Thyroid gland (tissue), 4 donors: ENCODE data around the gene AKR1C2. TPM values are rescaled to one million over a fixed set of nuclear protein-coding genes. Genes with fewer than 3 reads are reported as not detected.
"Not testable (repeated sequence)": the region's sequence is repeated elsewhere in the genome, so short reads cannot be mapped to it uniquely, and the experiment has no call there.

Experiments used
- DNase-seq, 2 donors: peaks; one replicate each; pipeline ENCODE4 v3.0.0-alpha.2; 2019
- H3K27ac ChIP-seq, 3 donors: fragments of 200-600 bp; sonication (generic); 1 replicate in 2 of 3; 2 replicates in 1 of 3; pipeline ENCODE4 v1.5.1; 2016 to 2019; ENCODE audit warnings: mild to moderate bottlenecking in 1 of 3, moderate library complexity in 1 of 3
- H3K27me3 ChIP-seq: fragments of 200-600 bp; sonication (generic); one replicate; pipeline ENCODE4 v1.5.1; 2019
- H3K36me3 ChIP-seq, 2 donors: fragments of 200-600 bp; sonication (generic); one replicate each; pipeline ENCODE4 v1.5.1; 2016 to 2019
- H3K4me1 ChIP-seq, 2 donors: fragments of 200-600 bp; sonication (generic); one replicate each; pipeline ENCODE4 v1.5.1; 2017 to 2019
- H3K4me3 ChIP-seq, 3 donors: fragments of 200-600 bp; sonication (generic); replicated peaks in 1 of 3; 1 replicate in 2 of 3; 2 replicates in 1 of 3; pipeline ENCODE4 v1.5.1; 2016; ENCODE audit warnings: mild to moderate bottlenecking in 1 of 3
- H3K9me3 ChIP-seq: fragments of 200-600 bp; sonication (generic); one replicate; pipeline ENCODE4 v1.5.1; 2017
- POLR2A ChIP-seq, 2 donors: fragments of 450-650 bp; IDR thresholded peaks; one replicate each; pipeline ENCODE4 v1.6.1; 2017; ENCODE audit warnings: antibody characterized with exemption in 2 of 2, mild to moderate bottlenecking in 2 of 2, moderate library complexity in 1 of 2
- whole genome bisulfite sequencing, 2 donors: methylation state at CpG; one replicate each; pipeline ENCODE4 v1.1.5; 2017; 5-methylcytosine and 5-hydroxymethylcytosine counted together
- intact Hi-C: fragments of 100-400 bp; cut with DNase I; formaldehyde crosslinking; loops from one replicate; pipeline ENCODE4 v1.15.1; 2023
- total RNA-seq, 4 donors: library from RNA; depleted of rRNA; stranded (reverse); fragments of >200 nt; gene quantifications; one replicate each; pipeline ENCODE4 v1.2.3, GENCODE V29; 2016
- TF ChIP-seq, protein P1 (sequence below), 6 experiments: fragments of 200-600 bp in 3 of 6; fragments of 450-650 bp in 3 of 6; sonication (generic) in 3 of 6; IDR thresholded peaks; one replicate each; pipeline ENCODE4 v1.5.1; 2016 to 2019; ENCODE audit warnings: antibody characterized with exemption in 6 of 6, mild to moderate bottlenecking in 2 of 6, inconsistent platforms in 1 of 6, moderate library complexity in 1 of 6

The AKR1C2 gene
- total RNA-seq, 4 donors from 2014 or later: 48.2 to 59.9 (median 53.9) TPM

DNA sequence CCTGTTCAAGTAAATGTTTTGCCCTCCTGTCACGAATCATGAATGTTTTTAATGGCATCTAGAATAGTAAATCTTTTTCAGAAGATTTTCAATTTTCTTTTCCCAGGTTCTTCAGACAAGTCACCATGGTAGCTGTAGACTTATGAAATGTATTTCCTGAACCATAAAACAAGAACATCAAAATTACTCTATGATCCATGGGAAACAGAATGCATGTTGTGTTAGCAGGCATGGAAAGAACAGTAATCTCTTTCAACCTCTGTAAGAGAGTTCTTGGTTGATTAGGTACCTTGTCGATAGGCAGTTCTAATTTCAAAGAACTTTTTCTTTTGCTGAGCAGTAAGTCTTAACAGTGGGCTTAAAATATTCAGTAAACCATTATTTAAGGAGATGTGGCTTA lies 22.9 kb downstream of the AKR1C2 start:
- Histone ChIP-seq H3K27me3 (no peaks in the 10 kb centered on the region), H3K27ac (peak overlapping the region in 2 of 3 donors; percentile 76 to 84), H3K4me1 (peaks cover 15 to 31% of the 10 kb centered on the region in 2 donors), H3K4me3 (no peak overlapping the region), H3K36me3 (peaks cover 0 to 4% of the 10 kb centered on the region in 2 donors), H3K9me3 (no peaks in the 10 kb centered on the region)
- intact Hi-C loops: loop anchor here (10.0 kb wide), 1 partner anchor 136 kb away; no protein-coding TSS in a partner anchor
- 94 to 96% methylated on average over 2 of the region's 2 CpGs for WGBS, 2 donors
- TF ChIP-seq POLR2A (IDR thresholded peaks at IDR 0.05): no peak
- TF ChIP-seq, protein P1, sequence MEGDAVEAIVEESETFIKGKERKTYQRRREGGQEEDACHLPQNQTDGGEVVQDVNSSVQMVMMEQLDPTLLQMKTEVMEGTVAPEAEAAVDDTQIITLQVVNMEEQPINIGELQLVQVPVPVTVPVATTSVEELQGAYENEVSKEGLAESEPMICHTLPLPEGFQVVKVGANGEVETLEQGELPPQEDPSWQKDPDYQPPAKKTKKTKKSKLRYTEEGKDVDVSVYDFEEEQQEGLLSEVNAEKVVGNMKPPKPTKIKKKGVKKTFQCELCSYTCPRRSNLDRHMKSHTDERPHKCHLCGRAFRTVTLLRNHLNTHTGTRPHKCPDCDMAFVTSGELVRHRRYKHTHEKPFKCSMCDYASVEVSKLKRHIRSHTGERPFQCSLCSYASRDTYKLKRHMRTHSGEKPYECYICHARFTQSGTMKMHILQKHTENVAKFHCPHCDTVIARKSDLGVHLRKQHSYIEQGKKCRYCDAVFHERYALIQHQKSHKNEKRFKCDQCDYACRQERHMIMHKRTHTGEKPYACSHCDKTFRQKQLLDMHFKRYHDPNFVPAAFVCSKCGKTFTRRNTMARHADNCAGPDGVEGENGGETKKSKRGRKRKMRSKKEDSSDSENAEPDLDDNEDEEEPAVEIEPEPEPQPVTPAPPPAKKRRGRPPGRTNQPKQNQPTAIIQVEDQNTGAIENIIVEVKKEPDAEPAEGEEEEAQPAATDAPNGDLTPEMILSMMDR (IDR thresholded peaks at IDR 0.05): no peak
- no peak for DNase-seq

GRCh38 chr10:4978870-4979269 lies 24.8 kb downstream of the AKR1C2 start:
- Histone ChIP-seq H3K36me3 (peaks cover 0 to 4% of the 10 kb centered on the region in 2 donors), H3K4me1 (peaks cover 8 to 12% of the 10 kb centered on the region in 2 donors), H3K4me3 (no peak overlapping the region), H3K27me3 (no peaks in the 10 kb centered on the region), H3K27ac (no peak overlapping the region), H3K9me3 (no peaks in the 10 kb centered on the region)
- TF ChIP-seq, protein P1 (IDR thresholded peaks at IDR 0.05): no peak
- no peak for TF ChIP-seq POLR2A (IDR thresholded peaks at IDR 0.05)
- intact Hi-C loops: no loop called here
- no peak for DNase-seq
- WGBS, 2 donors: 96 to 97% methylated on average over 4 of the region's 4 CpGs

DNA sequence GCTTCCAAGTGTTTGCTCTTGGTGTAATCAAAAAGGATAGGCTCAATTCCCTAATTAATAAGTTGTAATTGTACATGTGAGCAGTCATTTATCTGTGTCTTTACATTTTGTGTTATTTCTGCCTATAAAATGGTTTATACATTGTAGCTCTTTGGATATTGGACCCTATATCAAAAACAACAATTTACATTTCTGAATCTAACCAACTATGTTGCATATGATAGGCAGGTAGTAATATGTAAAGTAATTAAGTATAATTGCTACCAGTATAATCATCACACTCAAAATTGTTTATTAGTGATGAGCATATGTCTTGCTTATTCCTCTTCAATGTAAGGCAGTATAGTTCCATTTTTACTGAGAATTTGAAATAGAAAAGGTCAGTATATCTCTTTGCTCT lies 26.6 kb downstream of the AKR1C2 start:
- Histone ChIP-seq H3K9me3 (no peaks in the 10 kb centered on the region), H3K36me3 (peaks cover 0 to 4% of the 10 kb centered on the region in 2 donors), H3K27me3 (no peaks in the 10 kb centered on the region), H3K4me1 (peaks cover 4 to 8% of the 10 kb centered on the region in 2 donors), H3K4me3 (no peak overlapping the region), H3K27ac (no peak overlapping the region)
- no peak for DNase-seq
- intact Hi-C loops: no loop called here
- TF ChIP-seq POLR2A (IDR thresholded peaks at IDR 0.05): no peak

DNA sequence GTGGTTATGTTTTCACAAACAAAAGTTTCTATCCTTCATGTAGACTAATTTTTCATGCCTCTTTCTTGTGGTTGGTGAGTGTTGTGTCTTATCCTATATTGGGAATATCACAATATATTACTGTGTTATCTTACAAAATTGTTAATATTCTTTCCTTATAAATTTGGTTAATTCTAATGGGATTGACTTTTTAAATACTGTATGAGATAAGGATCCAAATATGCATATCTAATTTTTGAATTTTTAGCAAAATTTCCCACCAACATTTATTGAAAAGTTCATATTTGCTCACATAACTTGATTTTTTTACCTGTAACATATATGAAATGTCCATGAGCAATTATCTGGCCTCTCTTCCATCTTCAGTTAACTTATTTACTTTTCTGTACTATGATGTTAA lies 29.3 kb downstream of the AKR1C2 start:
- H3K27me3 ChIP-seq, H3K36me3 ChIP-seq, H3K27ac ChIP-seq, H3K4me3 ChIP-seq, H3K4me1 ChIP-seq, DNase-seq, intact Hi-C loops, H3K9me3 ChIP-seq: not testable (repeated sequence)

GRCh38 chr10:4973294-4973693 lies 30.4 kb downstream of the AKR1C2 start:
- no CpG with 5 or more reads among the region's 1 CpG for WGBS, 2 donors
- H3K27me3 ChIP-seq, H3K27ac ChIP-seq, H3K9me3 ChIP-seq, H3K4me1 ChIP-seq, DNase-seq, intact Hi-C loops, H3K4me3 ChIP-seq: not testable (repeated sequence)
- peaks cover 0 to 17% of the 10 kb centered on the region in 2 donors for H3K36me3 ChIP-seq

GRCh38 chr10:4972369-4973142 lies 31.1 kb downstream of the AKR1C2 start:
- H3K27ac ChIP-seq, H3K4me3 ChIP-seq, intact Hi-C loops, H3K4me1 ChIP-seq, H3K9me3 ChIP-seq, DNase-seq, H3K27me3 ChIP-seq: not testable (repeated sequence)
- peaks cover 0 to 17% of the 10 kb centered on the region in 2 donors for H3K36me3 ChIP-seq
- WGBS, 2 donors: 96% methylated on average over 6 to 8 of the region's 18 CpGs

DNA sequence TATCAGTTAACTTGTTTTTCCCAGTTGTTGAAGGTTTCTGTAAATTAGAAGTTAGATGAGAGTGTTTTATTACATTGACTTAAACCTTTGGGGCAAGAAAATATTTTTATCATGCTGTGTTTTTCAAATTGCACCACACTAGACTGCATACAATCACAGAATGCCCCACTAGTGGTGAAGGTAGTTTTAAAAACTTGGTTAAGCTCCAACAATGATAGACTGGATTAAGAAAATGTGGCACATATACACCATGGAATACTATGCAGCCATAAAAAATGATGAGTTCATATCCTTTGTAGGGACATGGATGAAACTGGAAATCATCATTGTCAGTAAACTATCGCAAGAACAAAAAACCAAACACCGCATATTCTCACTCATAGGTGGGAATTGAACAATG lies 33.3 kb downstream of the AKR1C2 start:
- DNase-seq, H3K27me3 ChIP-seq, H3K9me3 ChIP-seq, H3K4me1 ChIP-seq, intact Hi-C loops, H3K4me3 ChIP-seq, H3K27ac ChIP-seq: not testable (repeated sequence)
- 93 to 96% methylated on average over 2 of the region's 2 CpGs for WGBS, 2 donors
- H3K36me3 ChIP-seq: peaks cover 0 to 19% of the 10 kb centered on the region in 2 donors

DNA sequence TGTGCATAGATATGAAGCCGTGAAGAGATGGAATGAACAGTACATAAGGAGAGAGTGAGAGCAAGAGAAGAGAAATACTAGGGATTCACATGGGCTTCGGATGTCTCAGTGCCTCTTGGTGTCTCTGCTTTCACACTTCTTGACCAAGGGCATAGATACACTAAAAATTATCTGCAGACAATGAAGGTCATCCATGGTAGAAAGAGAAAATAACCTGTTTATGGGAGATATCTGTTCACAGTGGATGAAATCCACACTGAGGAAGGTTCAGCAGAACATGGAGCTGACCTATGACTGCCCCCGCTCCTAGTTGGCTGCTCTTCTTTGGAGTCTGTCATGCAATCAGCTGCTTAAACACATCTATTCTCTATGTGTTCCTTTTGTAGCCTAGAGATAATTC lies 34.4 kb downstream of the AKR1C2 start:
- H3K9me3 ChIP-seq, H3K4me3 ChIP-seq, H3K4me1 ChIP-seq, H3K27me3 ChIP-seq, DNase-seq, intact Hi-C loops, H3K27ac ChIP-seq: not testable (repeated sequence)
- 92 to 93% methylated on average over 3 of the region's 3 CpGs for WGBS, 2 donors
- H3K36me3 ChIP-seq: peaks cover 0 to 19% of the 10 kb centered on the region in 2 donors

DNA sequence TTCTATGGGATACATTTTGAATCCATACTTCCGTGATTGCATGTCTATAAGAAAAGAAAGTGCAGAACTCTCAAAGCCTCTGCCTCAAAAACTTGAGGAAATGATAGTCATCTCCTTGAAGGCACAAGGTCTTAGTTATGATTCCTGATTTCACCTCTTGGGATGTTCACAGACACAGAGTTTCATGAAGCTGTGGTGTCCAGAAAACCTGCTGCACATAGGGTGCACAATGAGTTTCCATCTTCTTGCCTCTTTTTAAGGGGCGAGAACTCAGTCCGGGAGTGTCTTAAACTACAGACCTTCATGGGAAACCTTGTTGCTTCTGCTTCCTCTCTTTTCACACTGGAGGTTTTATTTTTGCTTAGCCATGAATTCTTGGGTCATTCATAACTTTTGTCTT lies 36.5 kb downstream of the AKR1C2 start:
- WGBS, 2 donors: 95 to 98% methylated on average over 3 of the region's 3 CpGs

DNA sequence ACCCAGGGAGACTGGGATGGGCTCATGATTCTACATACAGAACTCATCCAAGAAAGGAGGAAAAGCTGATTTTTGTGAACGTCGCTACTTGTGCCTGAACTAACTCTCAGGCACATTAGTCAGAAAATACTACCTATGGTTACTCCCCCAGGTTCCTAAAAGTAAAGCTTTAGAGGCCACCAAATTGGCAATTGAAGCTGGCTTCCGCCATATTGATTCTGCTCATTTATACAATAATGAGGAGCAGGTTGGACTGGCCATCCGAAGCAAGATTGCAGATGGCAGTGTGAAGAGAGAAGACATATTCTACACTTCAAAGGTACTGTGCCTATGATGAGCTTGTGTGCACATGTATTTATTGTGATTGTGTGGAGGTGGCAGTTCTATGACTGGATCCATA lies 37.9 kb downstream of the AKR1C2 start:
- H3K9me3 ChIP-seq, DNase-seq, H3K27ac ChIP-seq, H3K27me3 ChIP-seq, intact Hi-C loops, H3K4me1 ChIP-seq: not testable (repeated sequence)
- WGBS, 2 donors: 96 to 97% methylated on average over 4 of the region's 4 CpGs
- Histone ChIP-seq H3K4me3 (peak overlapping the region in 1 of 3 donors; percentile 23), H3K36me3 (peaks cover 0 to 19% of the 10 kb centered on the region in 2 donors)

More for the DNA sequence above, 36.5 kb downstream of the AKR1C2 start:
- H3K9me3 ChIP-seq, H3K4me3 ChIP-seq, H3K4me1 ChIP-seq, DNase-seq, H3K27ac ChIP-seq, H3K27me3 ChIP-seq, intact Hi-C loops: not testable (repeated sequence)
- peaks cover 0 to 19% of the 10 kb centered on the region in 2 donors for H3K36me3 ChIP-seq

- Histone ChIP-seq H3K4me3 (peak overlapping the region in 2 of 3 donors; percentile 23 to 44), H3K27ac (peak overlapping the region in 2 of 3 donors; percentile 17 to 33), H3K36me3 (peaks cover 0 to 11% of the 10 kb centered on the region in 2 donors)
- WGBS, 2 donors: 64 to 67% methylated on average over 4 of the region's 4 CpGs
- H3K4me1 ChIP-seq, H3K9me3 ChIP-seq, DNase-seq, H3K27me3 ChIP-seq, intact Hi-C loops: not testable (repeated sequence)
Observed at GRCh38 chr10:4963815-4964154, 39.9 kb downstream of the AKR1C2 start.
